ENCODE measurements around the gene PPP1R36. TPM values are rescaled to one million over a fixed set of nuclear protein-coding genes. Genes with fewer than 3 reads are reported as not detected.

Gene PPP1R36
- polyA plus RNA-seq, 3 donors: 0.38 TPM; not detected in 2

- Histone ChIP-seq H3K27me3 (ENCODE audit: control insufficient read depth in 2 of 2, insufficient read depth in 2 of 2, low read length in 2 of 2) (no peaks in the 10 kb centered on the region), H3K36me3 (replicated peaks in 1 of 2; ENCODE audit: control insufficient read depth in 1 of 2, insufficient read depth in 2 of 2, low read length in 2 of 2) (no peaks in the 10 kb centered on the region), H2AFZ (ENCODE audit: insufficient read depth, low read depth, low read length, poor library complexity, severe bottlenecking) (no peak overlapping the region), H3K9me3 (replicated peaks in 1 of 2; ENCODE audit: control insufficient read depth in 1 of 2, insufficient read depth in 1 of 2, low read length in 2 of 2) (no peaks in the 10 kb centered on the region), H3K9ac (ENCODE audit: insufficient read depth, low read length, poor library complexity, severe bottlenecking) (no peak overlapping the region), H3K79me2 (ENCODE audit: insufficient read depth, low read length) (no peaks in the 10 kb centered on the region), H4K20me1 (ENCODE audit: insufficient read depth, low read length) (no peaks in the 10 kb centered on the region), H3K27ac (ENCODE audit: low read depth in 1 of 2, low read length in 2 of 2) (no peak overlapping the region), H3K4me2 (replicated peaks; ENCODE audit: extremely low read depth, low read length, poor library complexity, severe bottlenecking) (no peak overlapping the region), H3K4me1 (ENCODE audit: control insufficient read depth in 1 of 2, insufficient read depth in 2 of 2, low read length in 2 of 2) (no peaks in the 10 kb centered on the region), H3K4me3 (replicated peaks in 1 of 3; ENCODE audit: low read depth in 2 of 3, low read length in 3 of 3) (no peak overlapping the region)
- Mint-ChIP-seq H3K27ac (no peak overlapping the region), H3K4me3 (no peak overlapping the region), H3K9me3 (peaks cover 0 to 2% (median 0%) of the 10 kb centered on the region in 7 donors), H3K36me3 (no peaks in the 10 kb centered on the region), H3K4me1 (no peaks in the 10 kb centered on the region), H3K27me3 (ENCODE audit: low read depth in 3 of 3) (no peaks in the 10 kb centered on the region)
- no CpG with 5 or more reads among the region's 7 CpGs for WGBS (ENCODE audit: insufficient coverage)
- intact Hi-C loops (cut with micrococcal nuclease): no loop called here
- TF ChIP-seq, protein P1, sequence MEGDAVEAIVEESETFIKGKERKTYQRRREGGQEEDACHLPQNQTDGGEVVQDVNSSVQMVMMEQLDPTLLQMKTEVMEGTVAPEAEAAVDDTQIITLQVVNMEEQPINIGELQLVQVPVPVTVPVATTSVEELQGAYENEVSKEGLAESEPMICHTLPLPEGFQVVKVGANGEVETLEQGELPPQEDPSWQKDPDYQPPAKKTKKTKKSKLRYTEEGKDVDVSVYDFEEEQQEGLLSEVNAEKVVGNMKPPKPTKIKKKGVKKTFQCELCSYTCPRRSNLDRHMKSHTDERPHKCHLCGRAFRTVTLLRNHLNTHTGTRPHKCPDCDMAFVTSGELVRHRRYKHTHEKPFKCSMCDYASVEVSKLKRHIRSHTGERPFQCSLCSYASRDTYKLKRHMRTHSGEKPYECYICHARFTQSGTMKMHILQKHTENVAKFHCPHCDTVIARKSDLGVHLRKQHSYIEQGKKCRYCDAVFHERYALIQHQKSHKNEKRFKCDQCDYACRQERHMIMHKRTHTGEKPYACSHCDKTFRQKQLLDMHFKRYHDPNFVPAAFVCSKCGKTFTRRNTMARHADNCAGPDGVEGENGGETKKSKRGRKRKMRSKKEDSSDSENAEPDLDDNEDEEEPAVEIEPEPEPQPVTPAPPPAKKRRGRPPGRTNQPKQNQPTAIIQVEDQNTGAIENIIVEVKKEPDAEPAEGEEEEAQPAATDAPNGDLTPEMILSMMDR (IDR thresholded peaks at IDR 0.05): no peak
- DNase-seq: no peak
Measured at GRCh38 chr14:64580467-64580866, 30.7 kb downstream of the PPP1R36 start.

GRCh38 chr14:64581363-64581762 is 31.6 kb downstream of the PPP1R36 start:
- H3K4me1 Mint-ChIP-seq: no peaks in the 10 kb centered on the region
- Histone ChIP-seq H3K36me3 (replicated peaks in 1 of 2; ENCODE audit: control insufficient read depth in 1 of 2, insufficient read depth in 2 of 2, low read length in 2 of 2) (no peaks in the 10 kb centered on the region), H2AFZ (ENCODE audit: insufficient read depth, low read depth, low read length, poor library complexity, severe bottlenecking) (no peak overlapping the region), H3K27ac (ENCODE audit: low read depth in 1 of 2, low read length in 2 of 2) (no peak overlapping the region), H3K79me2 (ENCODE audit: insufficient read depth, low read length) (no peaks in the 10 kb centered on the region), H3K4me2 (replicated peaks; ENCODE audit: extremely low read depth, low read length, poor library complexity, severe bottlenecking) (no peak overlapping the region), H3K9me3 (replicated peaks in 1 of 2; ENCODE audit: control insufficient read depth in 1 of 2, insufficient read depth in 1 of 2, low read length in 2 of 2) (no peaks in the 10 kb centered on the region), H3K27me3 (ENCODE audit: control insufficient read depth in 2 of 2, insufficient read depth in 2 of 2, low read length in 2 of 2) (no peaks in the 10 kb centered on the region), H3K4me3 (replicated peaks in 1 of 3; ENCODE audit: low read depth in 2 of 3, low read length in 3 of 3) (no peak overlapping the region), H4K20me1 (ENCODE audit: insufficient read depth, low read length) (no peaks in the 10 kb centered on the region), H3K4me1 (ENCODE audit: control insufficient read depth in 1 of 2, insufficient read depth in 2 of 2, low read length in 2 of 2) (no peaks in the 10 kb centered on the region), H3K9ac (ENCODE audit: insufficient read depth, low read length, poor library complexity, severe bottlenecking) (no peak overlapping the region)
- no CpG with 5 or more reads among the region's 2 CpGs for WGBS (ENCODE audit: insufficient coverage)
- no peak for DNase-seq
- peaks cover 0 to 2% (median 0%) of the 10 kb centered on the region in 7 donors for H3K9me3 Mint-ChIP-seq
- H3K27ac Mint-ChIP-seq: no peak overlapping the region
- no peak overlapping the region for H3K4me3 Mint-ChIP-seq
- intact Hi-C loops (cut with micrococcal nuclease): no loop called here
- no peaks in the 10 kb centered on the region for H3K27me3 Mint-ChIP-seq (ENCODE audit: low read depth in 3 of 3)
- H3K36me3 Mint-ChIP-seq: no peaks in the 10 kb centered on the region
- TF ChIP-seq, protein P1 (IDR thresholded peaks at IDR 0.05): no peak
